Activated B cell treated with CpG ODN at 0.5 μM for 24 hours (primary cell): ENCODE data around the gene BOLA1. TPM values are rescaled to one million over a fixed set of nuclear protein-coding genes. Genes with fewer than 3 reads are reported as not detected.
A peak's percentile ranks its signal among the peaks of the same experiment; 100 is the strongest.
"Not testable (repeated sequence)": the region's sequence is repeated elsewhere in the genome, so short reads cannot be mapped to it uniquely, and the experiment has no call there.

ENCODE experiments used
- ATAC-seq: fragments of 200-7000 bp; cut with Tn5 transposase; one replicate; pipeline ENCODE4 v1.10.0; 2021; ENCODE audit warnings: low read depth, mild to moderate bottlenecking, moderate library complexity
- CTCF ChIA-PET: fragments of 350-600 bp; sonication (Branson Sonifier 250); formaldehyde crosslinking; loops from one replicate; lab custom pipeline; 2021; ENCODE audit warnings: antibody characterized with exemption; lab: Charles Lee
- POLR2A ChIA-PET: fragments of 350-600 bp; sonication (Branson Sonifier 250); formaldehyde crosslinking; loops from one replicate; lab custom pipeline; 2021; ENCODE audit warnings: antibody characterized with exemption; lab: Charles Lee
- DNase-seq: peaks from one replicate; pipeline ENCODE4 v3.0.0; 2022
- H3K27ac Mint-ChIP-seq: one replicate; pipeline ENCODE4 v1.8.0; 2020; ENCODE audit warnings: mixed read lengths
- H3K27me3 Mint-ChIP-seq: one replicate; pipeline ENCODE4 v1.8.0; 2021; ENCODE audit warnings: mixed read lengths
- H3K36me3 Mint-ChIP-seq: one replicate; pipeline ENCODE4 v1.8.0; 2021; ENCODE audit warnings: low read depth, mixed read lengths
- H3K4me1 Mint-ChIP-seq: one replicate; pipeline ENCODE4 v1.8.0; 2021; ENCODE audit warnings: mixed read lengths
- H3K4me3 Mint-ChIP-seq: one replicate; pipeline ENCODE4 v1.8.0; 2020; ENCODE audit warnings: mild to moderate bottlenecking, mixed read lengths
- H3K9me3 Mint-ChIP-seq: one replicate; pipeline ENCODE4 v1.8.0; 2020; ENCODE audit warnings: mixed read lengths
- CTCF ChIP-seq: fragments of 200-600 bp; IDR thresholded peaks from one replicate; pipeline ENCODE4 v1.8.0; 2022; ENCODE audit warnings: antibody characterized with exemption, mild to moderate bottlenecking
- intact Hi-C: fragments of 100-400 bp; cut with micrococcal nuclease; formaldehyde crosslinking; loops from one replicate; pipeline ENCODE4 v1.15.1; 2024
- total RNA-seq: library from RNA; stranded (reverse); gene quantifications from 2 replicates; pipeline ENCODE4 v1.2.3, GENCODE V29; 2022

Gene BOLA1
- 10.2 and 11.6 TPM in 2 replicates for total RNA-seq

- peak within 1 kb of the TSS; percentile 86 for H3K27ac Mint-ChIP-seq
- intact Hi-C loops = loop anchor here (1.0 to 10.0 kb wide), 3 partner anchors 11 to 265 kb away; partner anchors contain the start of gene SF3B4
- peaks cover 20% of the 10 kb centered on the region for H3K4me1 Mint-ChIP-seq
- ChIA-PET CTCF (interaction anchor here (1.5 kb wide), 1 partner anchor 12 kb away, joined by 3 read pairs; a partner anchor contains a TSS), POLR2A (interaction anchor here (0.7 to 2.7 kb wide), 4 partner anchors 13 to 287 kb away, joined by 3 to 65 read pairs (median 8); partner anchors contain the start of genes PLEKHO1 and SF3B4)
- H3K27me3 Mint-ChIP-seq = no peaks in the 10 kb centered on the region
- peak; percentile 99 for ATAC-seq
- peak within 1 kb of the TSS; percentile 92 for H3K4me3 Mint-ChIP-seq
- H3K9me3 Mint-ChIP-seq = peaks cover 4% of the 10 kb centered on the region
- TF ChIP-seq CTCF = no peak
- peak; percentile 69 for DNase-seq
- H3K36me3 Mint-ChIP-seq = peaks cover 1% of the 10 kb centered on the region
These were observed at the start of gene BOLA1 for GRCh38 chr1:149899460-149900284. BOLA1 (plus strand) TSS chr1:149899568; CDS start chr1:149900060, 492 bp downstream.

GRCh38 chr1:149849947-149850360 is 49.4 kb upstream of the BOLA1 start:
- Mint-ChIP-seq H3K4me3 (peak overlapping the region; percentile 81), H3K27me3 (no peaks in the 10 kb centered on the region), H3K4me1 (peaks cover 48% of the 10 kb centered on the region), H3K36me3 (peaks cover 29% of the 10 kb centered on the region), H3K27ac (peak overlapping the region; percentile 90), H3K9me3 (no peaks in the 10 kb centered on the region)
- ChIA-PET POLR2A (interaction anchor here (0.5 to 8.0 kb wide), 4 partner anchors 16 to 78 kb away, joined by 3 to 311 read pairs (median 4); partner anchors contain the start of gene SF3B4), CTCF (no interaction called here)
- no peak for TF ChIP-seq CTCF
- intact Hi-C loops = no loop called here
- ATAC-seq (no peak), DNase-seq (no peak)

- peak; percentile 69 for ATAC-seq
- Mint-ChIP-seq H3K4me1 (peaks cover 40% of the 10 kb centered on the region), H3K36me3 (peaks cover 20% of the 10 kb centered on the region)
- H3K9me3 Mint-ChIP-seq, CTCF ChIA-PET, H3K4me3 Mint-ChIP-seq, H3K27me3 Mint-ChIP-seq, H3K27ac Mint-ChIP-seq, DNase-seq, intact Hi-C loops: not testable (repeated sequence)
- POLR2A ChIA-PET = interaction anchor here (8.0 kb wide), 1 partner anchor 35 kb away, joined by 311 read pairs; a partner anchor contains a TSS
These were observed 48.5 kb upstream of the BOLA1 start for GRCh38 chr1:149850732-149851345.

GRCh38 chr1:149851585-149852213 is 47.7 kb upstream of the BOLA1 start:
- peak; percentile 61 for ATAC-seq
- POLR2A ChIA-PET, H3K4me3 Mint-ChIP-seq, CTCF ChIA-PET, DNase-seq, H3K27me3 Mint-ChIP-seq, H3K9me3 Mint-ChIP-seq, intact Hi-C loops, H3K27ac Mint-ChIP-seq: not testable (repeated sequence)
- H3K36me3 Mint-ChIP-seq = peaks cover 14% of the 10 kb centered on the region
- H3K4me1 Mint-ChIP-seq = peaks cover 33% of the 10 kb centered on the region

GRCh38 chr1:149852263-149852662 is 47.1 kb upstream of the BOLA1 start:
- H3K4me1 Mint-ChIP-seq = peaks cover 27% of the 10 kb centered on the region
- H3K36me3 Mint-ChIP-seq, H3K27me3 Mint-ChIP-seq, H3K27ac Mint-ChIP-seq, H3K9me3 Mint-ChIP-seq, DNase-seq, CTCF ChIA-PET, intact Hi-C loops, POLR2A ChIA-PET, H3K4me3 Mint-ChIP-seq: not testable (repeated sequence)
- ATAC-seq = peak; percentile 18

- CTCF ChIA-PET, H3K4me3 Mint-ChIP-seq, POLR2A ChIA-PET, H3K27ac Mint-ChIP-seq, H3K36me3 Mint-ChIP-seq, H3K27me3 Mint-ChIP-seq, DNase-seq, intact Hi-C loops, H3K9me3 Mint-ChIP-seq, H3K4me1 Mint-ChIP-seq: not testable (repeated sequence)
- ATAC-seq = peak; percentile 0
These were observed 39.1 kb upstream of the BOLA1 start for GRCh38 chr1:149860271-149860670.

- peak; percentile 81 for ATAC-seq
- H3K9me3 Mint-ChIP-seq, CTCF ChIA-PET, H3K27me3 Mint-ChIP-seq, H3K36me3 Mint-ChIP-seq, H3K4me3 Mint-ChIP-seq, POLR2A ChIA-PET, intact Hi-C loops, H3K27ac Mint-ChIP-seq, DNase-seq, H3K4me1 Mint-ChIP-seq: not testable (repeated sequence)
These were observed 38.5 kb upstream of the BOLA1 start for GRCh38 chr1:149860684-149861496.

- DNase-seq, intact Hi-C loops, CTCF ChIA-PET, H3K9me3 Mint-ChIP-seq, H3K4me1 Mint-ChIP-seq, H3K27ac Mint-ChIP-seq, POLR2A ChIA-PET, H3K4me3 Mint-ChIP-seq, H3K36me3 Mint-ChIP-seq, H3K27me3 Mint-ChIP-seq: not testable (repeated sequence)
- ATAC-seq = peak; percentile 11
These were observed 37.8 kb upstream of the BOLA1 start for GRCh38 chr1:149861497-149862054.

GRCh38 chr1:149866887-149867286 is 32.5 kb upstream of the BOLA1 start:
- H3K9me3 Mint-ChIP-seq, H3K36me3 Mint-ChIP-seq, POLR2A ChIA-PET, DNase-seq, H3K4me3 Mint-ChIP-seq, H3K27ac Mint-ChIP-seq, CTCF ChIA-PET, ATAC-seq, H3K4me1 Mint-ChIP-seq, H3K27me3 Mint-ChIP-seq, intact Hi-C loops: not testable (repeated sequence)
